Spleen (tissue), 7 donors: ENCODE measurements around the gene ITM2C.

Experiments used
- CTCF ChIP-seq, 11 experiments: fragments of 200-600 bp in 7 of 11; fragments of 450-650 bp in 4 of 11; sonication (generic) in 4 of 11; IDR thresholded peaks in 8 of 11; conservative IDR thresholded peaks in 3 of 11; 1 replicate in 7 of 11; 2 replicates in 4 of 11; pipeline versions ENCODE4 v1.4.0 to v1.8.0; 2016 to 2021; ENCODE audit warnings: antibody characterized with exemption in 11 of 11, inconsistent platforms in 4 of 11, mild to moderate bottlenecking in 1 of 11
- POLR2A ChIP-seq, 3 donors: fragments of 450-650 bp; IDR thresholded peaks; one replicate each; pipeline ENCODE4 v1.5.1; 2017; ENCODE audit warnings: antibody characterized with exemption in 3 of 3, mild to moderate bottlenecking in 1 of 3
- POLR2AphosphoS5 ChIP-seq, 3 donors: sonication (generic); formaldehyde crosslinking; IDR thresholded peaks; one replicate each; pipeline ENCODE4 v1.5.1; 2017; ENCODE audit warnings: antibody characterized with exemption in 3 of 3
- donor health status: DM: no; HTN: no; CAD: no; lungs with moderate emphysema.
- donor health status: DM: no; HTN: no; CAD: no.
- donor health status: DM: no; HTN: no; CAD: no.

- TF ChIP-seq POLR2A (IDR thresholded peaks at IDR 0.05) (no peak), CTCF (IDR thresholded peaks at IDR 0.05 in 8 of 11, conservative IDR thresholded peaks at IDR 0.05 in 3 of 11) (no peak), POLR2AphosphoS5 (IDR thresholded peaks at IDR 0.05) (no peak)
These were observed 35.0 kb downstream of the ITM2C start for GRCh38 chr2:230899786-230900185.
